Right renal cortex interstitium (tissue), 3 donors: ENCODE measurements around the gene SMC3. TPM values are rescaled to one million over a fixed set of nuclear protein-coding genes. Genes with fewer than 3 reads are reported as not detected.
A peak's percentile ranks its signal among the peaks of the same experiment; 100 is the strongest.

ENCODE experiments used
- DNase-seq, 3 donors: peaks; one replicate each; pipeline ENCODE4 v3.0.0-alpha.2; 2013; ENCODE audit warnings: low read depth in 3 of 3, low spot score in 2 of 3
- polyA plus RNA-seq, 3 donors: library from polyadenylated mRNA; unstranded; fragments of 120-200 nt; gene quantifications; one replicate each; pipeline ENCODE4 v1.2.1, GENCODE V29; 2013; ENCODE audit not compliant: insufficient read length in 3 of 3

Gene SMC3
- polyA plus RNA-seq, 3 donors = 97.6 to 116 (median 106) TPM

GRCh38 chr10:110544958-110545537 is 22.4 kb upstream of the SMC3 start:
- no peak for DNase-seq

DNA sequence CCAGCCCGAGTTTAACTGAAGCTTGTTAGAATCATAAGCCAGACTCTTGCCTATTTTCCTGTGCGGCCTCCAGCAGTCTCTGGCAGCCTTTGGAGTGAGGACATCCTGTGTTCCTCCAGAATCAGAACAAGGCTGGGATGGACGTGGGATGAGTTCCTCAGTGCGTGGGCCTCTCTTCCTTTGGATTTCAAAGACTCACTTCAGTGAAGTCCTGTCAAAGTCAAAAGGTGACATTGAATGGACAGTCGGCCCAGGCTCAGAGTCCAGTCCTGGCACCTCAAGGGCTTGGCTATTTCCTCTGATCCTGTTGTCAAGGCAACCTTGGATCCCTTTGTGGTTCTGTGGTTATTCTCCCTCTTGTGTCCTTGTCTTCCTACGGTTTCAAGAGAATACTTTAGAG is 21.4 kb upstream of the SMC3 start:
- DNase-seq = no peak

- DNase-seq = no peak
Measured at GRCh38 chr10:110546499-110547110, 20.9 kb upstream of the SMC3 start.

- DNase-seq = peak; percentile 12 to 33 (median 31)
Measured at GRCh38 chr10:110547139-110547761, 20.2 kb upstream of the SMC3 start.

GRCh38 chr10:110548002-110548401 is 19.5 kb upstream of the SMC3 start:
- no peak for DNase-seq

DNA sequence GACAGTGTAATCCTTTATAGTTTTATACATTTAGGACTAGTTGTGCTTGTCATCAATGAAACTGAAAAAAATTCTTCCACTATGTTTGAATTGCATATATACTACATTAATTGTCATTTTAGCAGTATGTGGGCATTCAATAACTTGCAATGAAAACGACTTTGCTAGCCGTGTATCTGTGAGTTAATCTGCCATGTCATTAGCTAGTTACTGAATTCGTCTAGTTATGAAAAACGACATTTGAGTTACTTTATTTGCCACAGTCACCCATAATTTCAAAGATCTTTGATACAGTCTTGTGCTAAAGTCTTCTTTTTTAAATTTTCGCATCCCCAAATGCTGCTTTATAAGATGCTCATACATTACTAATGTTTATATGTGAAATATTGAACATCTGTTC is 18.3 kb upstream of the SMC3 start:
- DNase-seq = no peak

- DNase-seq = no peak
Measured at GRCh38 chr10:110553905-110554304, 13.6 kb upstream of the SMC3 start.

DNA sequence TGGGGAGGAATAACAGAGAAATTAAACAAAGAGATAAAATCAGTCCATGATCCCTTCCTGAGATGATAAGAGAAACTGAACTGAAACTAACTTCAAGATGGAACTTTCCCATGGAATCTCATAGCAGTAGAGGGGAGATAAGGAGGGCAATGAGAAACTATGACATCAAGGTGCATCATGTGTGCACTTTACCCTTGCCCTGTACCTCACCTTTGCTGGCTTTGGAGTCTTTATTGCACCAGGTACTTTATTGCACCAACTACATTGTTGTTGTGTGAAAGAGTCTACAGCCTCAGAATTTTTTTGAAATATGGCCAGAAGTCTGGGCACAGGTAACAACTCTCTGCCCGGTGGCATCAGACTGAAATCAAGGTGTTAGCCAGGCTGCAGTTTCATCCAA is 11.2 kb upstream of the SMC3 start:
- no peak for DNase-seq

GRCh38 chr10:110556969-110557601 is 10.4 kb upstream of the SMC3 start:
- no peak for DNase-seq

DNA sequence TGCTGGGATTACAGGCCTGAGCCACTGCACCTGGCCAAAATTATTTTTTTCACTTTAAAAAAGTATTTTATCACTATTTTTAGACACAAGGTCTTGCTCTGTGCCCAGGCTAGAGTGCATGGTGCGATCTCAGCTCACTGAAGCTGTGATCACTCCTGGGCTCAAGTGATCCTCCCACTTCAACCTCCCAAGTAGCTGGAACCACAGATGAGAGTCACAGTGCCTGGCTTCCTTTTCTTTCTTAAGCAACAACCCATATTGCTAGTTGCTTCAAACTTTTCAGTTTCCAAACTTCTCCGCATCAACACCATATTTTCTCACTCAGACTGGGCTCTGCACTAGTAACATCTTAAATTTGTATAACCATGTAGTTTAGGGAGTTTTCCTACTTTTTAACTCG is 9.5 kb upstream of the SMC3 start:
- no peak for DNase-seq

- no peak for DNase-seq
Measured at GRCh38 chr10:110560012-110560411, 7.5 kb upstream of the SMC3 start.

GRCh38 chr10:110561292-110561691 is 6.2 kb upstream of the SMC3 start:
- DNase-seq = no peak

GRCh38 chr10:110562348-110562747 is 5.1 kb upstream of the SMC3 start:
- no peak for DNase-seq

- no peak for DNase-seq
Measured at GRCh38 chr10:110563132-110563531, 4.4 kb upstream of the SMC3 start.

GRCh38 chr10:110566472-110567200 is 859 bp upstream of the SMC3 start:
- DNase-seq = no peak

- peak in 2 of 3 donors; percentile 23 for DNase-seq
Measured at GRCh38 chr10:110568055-110568735, 700 bp downstream of the SMC3 start.

GRCh38 chr10:110569122-110569521 is 1.6 kb downstream of the SMC3 start:
- DNase-seq = no peak

DNA sequence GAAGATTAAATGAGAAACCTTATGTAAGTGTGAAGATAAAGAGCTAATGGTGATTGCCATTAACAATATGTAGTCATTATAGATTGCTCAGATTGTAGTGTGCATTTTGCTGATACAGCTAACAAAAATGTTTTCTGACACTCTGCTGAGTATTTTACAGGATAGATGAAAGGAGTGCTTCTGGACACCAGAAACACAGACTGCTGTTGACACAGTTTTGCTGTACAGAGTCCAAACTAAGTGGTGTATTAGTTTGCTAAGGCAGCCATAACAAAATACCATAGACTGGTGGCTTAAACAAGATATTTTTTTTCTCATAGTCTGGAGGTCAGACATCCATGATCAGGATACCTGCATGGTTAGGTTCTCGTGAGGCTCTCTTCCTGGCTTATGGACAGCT is 2.2 kb downstream of the SMC3 start:
- DNase-seq = no peak

GRCh38 chr10:110571093-110571743 is 3.7 kb downstream of the SMC3 start:
- DNase-seq = no peak

- DNase-seq = no peak
Measured at GRCh38 chr10:110572862-110573261, 5.4 kb downstream of the SMC3 start.
